ENCODE measurements around the gene PHC2. TPM values are rescaled to one million over a fixed set of nuclear protein-coding genes. Genes with fewer than 3 reads are reported as not detected.

PHC2 gene
- total and polyA plus RNA-seq, 9 of the 15 experiments (the other 6 are each of a cell fraction or from before 2014, with no cell fraction given): 3.1 to 67.6 (median 34.6) TPM

DNA sequence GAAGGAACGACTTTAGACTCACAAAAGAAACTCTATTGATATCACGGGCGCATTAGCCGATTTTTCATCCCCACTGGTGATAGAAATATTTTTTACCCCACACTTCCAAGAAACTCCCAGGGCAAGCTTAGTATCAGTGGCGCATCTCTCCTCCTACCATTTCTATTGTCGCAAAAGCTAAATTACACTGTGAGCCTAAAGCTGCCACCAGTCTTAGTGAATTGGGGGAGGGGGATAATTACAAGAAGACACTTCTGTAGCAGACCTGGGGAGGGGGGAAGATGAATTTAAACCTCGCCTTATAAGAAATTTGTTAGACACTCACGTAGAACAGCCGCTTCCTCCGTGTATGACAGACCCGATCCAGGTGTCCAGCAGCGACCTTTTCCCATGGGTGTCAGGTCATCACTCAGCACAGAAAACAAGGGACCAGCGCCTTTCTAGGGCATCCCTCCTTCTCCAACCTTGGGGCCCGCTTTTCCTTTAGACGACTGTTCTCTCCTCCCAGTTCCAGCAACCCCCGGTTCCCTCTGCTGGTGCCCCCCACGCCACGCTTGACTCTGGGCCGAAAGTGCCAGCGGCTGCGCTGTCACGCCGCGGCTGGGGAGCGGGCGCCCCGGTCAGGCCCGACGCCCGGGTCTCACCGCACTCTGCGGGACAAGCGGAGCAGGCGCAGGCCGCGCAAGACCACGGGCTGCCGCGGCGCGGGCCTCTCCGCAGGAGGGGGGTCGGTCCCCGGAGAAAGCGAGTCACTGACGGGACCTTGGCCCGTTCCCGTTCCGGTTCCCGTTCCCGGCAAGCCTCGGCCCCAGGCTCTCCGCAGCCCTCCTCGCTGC is 821 bp downstream of the PHC2 start (continued):
- no peak for TF ChIP-seq DNMT1 (IDR thresholded peaks at IDR 0.05)
- no peak for TF ChIP-seq ZNF134 (CRISPR knock-in tag; conservative IDR thresholded peaks at IDR 0.05)
- TF ChIP-seq MECOM (CRISPR knock-in tag; IDR thresholded peaks at IDR 0.05): no peak
- TF ChIP-seq SLC30A9 (CRISPR knock-in tag; IDR thresholded peaks at IDR 0.05): no peak
- TF ChIP-seq ELF4 (CRISPR knock-in tag; IDR thresholded peaks at IDR 0.05): no peak
- no peak for TF ChIP-seq KAT2B (IDR thresholded peaks at IDR 0.05; ENCODE audit: low read depth, low read length)
- TF ChIP-seq NELFE (IDR thresholded peaks at IDR 0.05; ENCODE audit: insufficient read depth, insufficient read length): no peak
- 0 out of 2 replicates have a peak, but pooled peaks have one; percentile 63 for TF ChIP-seq NR4A1 (CRISPR knock-in tag; IDR thresholded peaks at IDR 0.05)
- TF ChIP-seq NR4A1 (tag; IDR thresholded peaks at IDR 0.05): no peak
- TF ChIP-seq ZNF133 (CRISPR knock-in tag; IDR thresholded peaks at IDR 0.05): no peak
- TF ChIP-seq ZNF436 (CRISPR knock-in tag; IDR thresholded peaks at IDR 0.05): no peak
- TF ChIP-seq NCOA1 (IDR thresholded peaks at IDR 0.05; ENCODE audit: low read depth): no peak
- TF ChIP-seq, protein P1, sequence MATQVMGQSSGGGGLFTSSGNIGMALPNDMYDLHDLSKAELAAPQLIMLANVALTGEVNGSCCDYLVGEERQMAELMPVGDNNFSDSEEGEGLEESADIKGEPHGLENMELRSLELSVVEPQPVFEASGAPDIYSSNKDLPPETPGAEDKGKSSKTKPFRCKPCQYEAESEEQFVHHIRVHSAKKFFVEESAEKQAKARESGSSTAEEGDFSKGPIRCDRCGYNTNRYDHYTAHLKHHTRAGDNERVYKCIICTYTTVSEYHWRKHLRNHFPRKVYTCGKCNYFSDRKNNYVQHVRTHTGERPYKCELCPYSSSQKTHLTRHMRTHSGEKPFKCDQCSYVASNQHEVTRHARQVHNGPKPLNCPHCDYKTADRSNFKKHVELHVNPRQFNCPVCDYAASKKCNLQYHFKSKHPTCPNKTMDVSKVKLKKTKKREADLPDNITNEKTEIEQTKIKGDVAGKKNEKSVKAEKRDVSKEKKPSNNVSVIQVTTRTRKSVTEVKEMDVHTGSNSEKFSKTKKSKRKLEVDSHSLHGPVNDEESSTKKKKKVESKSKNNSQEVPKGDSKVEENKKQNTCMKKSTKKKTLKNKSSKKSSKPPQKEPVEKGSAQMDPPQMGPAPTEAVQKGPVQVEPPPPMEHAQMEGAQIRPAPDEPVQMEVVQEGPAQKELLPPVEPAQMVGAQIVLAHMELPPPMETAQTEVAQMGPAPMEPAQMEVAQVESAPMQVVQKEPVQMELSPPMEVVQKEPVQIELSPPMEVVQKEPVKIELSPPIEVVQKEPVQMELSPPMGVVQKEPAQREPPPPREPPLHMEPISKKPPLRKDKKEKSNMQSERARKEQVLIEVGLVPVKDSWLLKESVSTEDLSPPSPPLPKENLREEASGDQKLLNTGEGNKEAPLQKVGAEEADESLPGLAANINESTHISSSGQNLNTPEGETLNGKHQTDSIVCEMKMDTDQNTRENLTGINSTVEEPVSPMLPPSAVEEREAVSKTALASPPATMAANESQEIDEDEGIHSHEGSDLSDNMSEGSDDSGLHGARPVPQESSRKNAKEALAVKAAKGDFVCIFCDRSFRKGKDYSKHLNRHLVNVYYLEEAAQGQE (IDR thresholded peaks at IDR 0.05; ENCODE audit: borderline replicate concordance): no peak
- TF ChIP-seq, protein P1 (CRISPR knock-in tag; IDR thresholded peaks at IDR 0.05; ENCODE audit: low read depth): 0 out of 2 replicates have a peak, but pooled peaks have one; percentile 45
- no peak for TF ChIP-seq EP300 (IDR thresholded peaks at IDR 0.05; ENCODE audit: low read length)
- TF ChIP-seq CBFA2T3 (IDR thresholded peaks at IDR 0.05): no peak
- TF ChIP-seq KDM5B (IDR thresholded peaks at IDR 0.05; ENCODE audit: insufficient replicate concordance, low read depth, low read length): peak; percentile 42
- TF ChIP-seq NR2C1 (IDR thresholded peaks at IDR 0.05): no peak
- no peak for TF ChIP-seq NR2C1 (tag; IDR thresholded peaks at IDR 0.05)
- peak; percentile 73 for TF ChIP-seq ZFX (CRISPR knock-in tag; IDR thresholded peaks at IDR 0.05)

All from K562 (cell line).